ENCODE results near the gene PEMT. TPM values are rescaled to one million over a fixed set of nuclear protein-coding genes. Genes with fewer than 3 reads are reported as not detected.

PEMT gene
- total RNA-seq, 1 experiment from 2014 or later: 29.5 TPM

GRCh38 chr17:17567631-17568030, 23.9 kb downstream of the PEMT start:
- H3K9me3 ChIP-seq: no peaks in the 10 kb centered on the region
- POLR2A ChIA-PET: no interaction called here
- H3K4me1 Mint-ChIP-seq (ENCODE audit: low read depth, unreplicated experiment): peaks cover 12% of the 10 kb centered on the region
- CTCF ChIA-PET: interaction anchor here (0.7 to 4.3 kb wide), 5 partner anchors 16 to 213 kb away, joined by 3 to 52 read pairs (median 7); partner anchors contain the start of gene RASD1
- no peak overlapping the region for H3K27ac Mint-ChIP-seq (ENCODE audit: unreplicated experiment)
- H3K4me3 ChIP-seq (ENCODE audit: low read depth, low read length): no peak overlapping the region
- no TSS peak for BruUV-seq (replicated peaks)
- no peaks in the 10 kb centered on the region; the same call in 1 of the 2 replicates for H3K36me3 ChIP-seq (ENCODE audit: control insufficient read depth, insufficient read depth, low read length)
- no peak overlapping the region for H3K4me3 Mint-ChIP-seq (ENCODE audit: unreplicated experiment)
- no peaks in the 10 kb centered on the region for H3K27me3 Mint-ChIP-seq (ENCODE audit: insufficient read depth, unreplicated experiment)
- TF ChIP-seq CTCF (IDR thresholded peaks at IDR 0.05; ENCODE audit: insufficient read depth in 1 of 2, low read depth in 1 of 2, low read length in 1 of 2, severe bottlenecking in 1 of 2, unreplicated experiment in 1 of 2): no peak
- H3K4me1 ChIP-seq: peaks cover 17% of the 10 kb centered on the region
- no peaks in the 10 kb centered on the region for H3K27me3 ChIP-seq (replicated peaks; ENCODE audit: control insufficient read depth, insufficient read depth, low read length)
- no peak for DNase-seq
- no peaks in the 10 kb centered on the region for H3K9me3 Mint-ChIP-seq (ENCODE audit: unreplicated experiment)
- no peaks in the 10 kb centered on the region for H3K36me3 Mint-ChIP-seq (ENCODE audit: insufficient read depth, unreplicated experiment)
- intact Hi-C loops (cut with micrococcal nuclease; ENCODE audit: unreplicated experiment): loop anchor here (1.0 kb wide), 2 partner anchors 29 to 66 kb away; no protein-coding TSS in a partner anchor

- no peaks in the 10 kb centered on the region for H3K27me3 ChIP-seq (replicated peaks; ENCODE audit: control insufficient read depth, insufficient read depth, low read length)
- Mint-ChIP-seq H3K27ac (ENCODE audit: unreplicated experiment) (no peak overlapping the region), H3K9me3 (ENCODE audit: unreplicated experiment) (no peaks in the 10 kb centered on the region), H3K4me3 (ENCODE audit: unreplicated experiment) (no peak overlapping the region), H3K27me3 (ENCODE audit: insufficient read depth, unreplicated experiment) (no peaks in the 10 kb centered on the region), H3K36me3 (ENCODE audit: insufficient read depth, unreplicated experiment) (no peaks in the 10 kb centered on the region), H3K4me1 (ENCODE audit: low read depth, unreplicated experiment) (peaks cover 12% of the 10 kb centered on the region)
- peaks cover 17% of the 10 kb centered on the region for H3K4me1 ChIP-seq
- H3K9me3 ChIP-seq: no peaks in the 10 kb centered on the region
- H3K4me3 ChIP-seq (ENCODE audit: low read depth, low read length): no peak overlapping the region
- BruUV-seq (replicated peaks): no TSS peak
- CTCF ChIA-PET: interaction anchor here (0.7 to 4.3 kb wide), 2 partner anchors 28 to 71 kb away, joined by 3 to 52 read pairs; partner anchors contain the start of gene RASD1
- intact Hi-C loops (cut with micrococcal nuclease; ENCODE audit: unreplicated experiment): no loop called here
- no peak for DNase-seq
- H3K36me3 ChIP-seq (ENCODE audit: control insufficient read depth, insufficient read depth, low read length): no peaks in the 10 kb centered on the region; the same call in 1 of the 2 replicates
- POLR2A ChIA-PET: no interaction called here
- no peak for TF ChIP-seq CTCF (IDR thresholded peaks at IDR 0.05; ENCODE audit: insufficient read depth in 1 of 2, low read depth in 1 of 2, low read length in 1 of 2, severe bottlenecking in 1 of 2, unreplicated experiment in 1 of 2)
Measured at GRCh38 chr17:17566896-17567513, 24.5 kb downstream of the PEMT start.

GRCh38 chr17:17565471-17566339, 25.8 kb downstream of the PEMT start:
- BruUV-seq (replicated peaks): no TSS peak
- POLR2A ChIA-PET: interaction anchor here (0.7 kb wide), 1 partner anchor 70 kb away, joined by 3 read pairs; the partner anchor contains the start of gene RASD1
- H3K27me3 Mint-ChIP-seq (ENCODE audit: insufficient read depth, unreplicated experiment): no peaks in the 10 kb centered on the region
- no peaks in the 10 kb centered on the region for H3K9me3 ChIP-seq
- H3K4me1 ChIP-seq: peaks cover 11% of the 10 kb centered on the region
- no peaks in the 10 kb centered on the region; the same call in 1 of the 2 replicates for H3K36me3 ChIP-seq (ENCODE audit: control insufficient read depth, insufficient read depth, low read length)
- H3K27ac Mint-ChIP-seq (ENCODE audit: unreplicated experiment): peak overlapping the region; percentile 72
- CTCF ChIA-PET: interaction anchor here (2.9 to 4.3 kb wide), 2 partner anchors 69 kb away, joined by 14 to 52 read pairs; partner anchors contain the start of gene RASD1
- H3K4me3 ChIP-seq (ENCODE audit: low read depth, low read length): no peak overlapping the region
- no peaks in the 10 kb centered on the region for H3K9me3 Mint-ChIP-seq (ENCODE audit: unreplicated experiment)
- no peak for DNase-seq
- H3K4me1 Mint-ChIP-seq (ENCODE audit: low read depth, unreplicated experiment): peaks cover 6% of the 10 kb centered on the region
- H3K4me3 Mint-ChIP-seq (ENCODE audit: unreplicated experiment): no peak overlapping the region
- intact Hi-C loops (cut with micrococcal nuclease; ENCODE audit: unreplicated experiment): no loop called here
- TF ChIP-seq CTCF (IDR thresholded peaks at IDR 0.05; ENCODE audit: insufficient read depth in 1 of 2, low read depth in 1 of 2, low read length in 1 of 2, severe bottlenecking in 1 of 2, unreplicated experiment in 1 of 2): no peak
- no peaks in the 10 kb centered on the region for H3K36me3 Mint-ChIP-seq (ENCODE audit: insufficient read depth, unreplicated experiment)
- H3K27me3 ChIP-seq (replicated peaks; ENCODE audit: control insufficient read depth, insufficient read depth, low read length): no peaks in the 10 kb centered on the region
